Measurements from ENCODE around the gene FHOD3.
"Not testable (repeated sequence)": the region's sequence is repeated elsewhere in the genome, so short reads cannot be mapped to it uniquely, and the experiment has no call there.

Gene FHOD3

GRCh38 chr18:36535202-36535935 is 237.9 kb downstream of the FHOD3 start:
- no peak for DNase-seq (ENCODE audit: low read depth in 1 of 2, low spot score in 1 of 2)

GRCh38 chr18:36536426-36536825 is 238.9 kb downstream of the FHOD3 start:
- no peak for DNase-seq (ENCODE audit: low read depth in 1 of 2, low spot score in 1 of 2)

DNA sequence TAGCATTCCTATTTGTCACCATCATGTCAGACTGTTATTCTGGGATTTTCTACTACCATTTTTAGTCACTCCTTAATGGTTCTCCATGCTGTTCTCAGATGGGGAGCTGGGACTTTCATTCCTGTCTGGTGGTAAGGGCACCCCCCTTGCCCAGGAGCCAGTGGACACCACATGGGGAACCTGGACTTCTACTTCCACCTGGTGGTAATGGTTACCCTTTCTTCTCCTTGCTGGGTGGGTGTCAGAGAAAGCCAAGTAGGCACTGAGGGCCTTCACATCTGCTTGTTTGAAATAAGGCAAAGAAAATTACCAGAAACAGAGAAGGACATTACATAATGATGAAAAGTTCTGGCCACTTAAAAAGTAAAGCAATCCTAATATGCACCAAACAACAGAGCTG is 239.8 kb downstream of the FHOD3 start:
- DNase-seq (ENCODE audit: low read depth in 1 of 2, low spot score in 1 of 2), result no peak

GRCh38 chr18:36539674-36540231 is 242.2 kb downstream of the FHOD3 start:
- no peak for DNase-seq (ENCODE audit: low read depth in 1 of 2, low spot score in 1 of 2)

GRCh38 chr18:36543030-36543429 is 245.5 kb downstream of the FHOD3 start:
- DNase-seq (ENCODE audit: low read depth in 1 of 2, low spot score in 1 of 2), result no peak

DNA sequence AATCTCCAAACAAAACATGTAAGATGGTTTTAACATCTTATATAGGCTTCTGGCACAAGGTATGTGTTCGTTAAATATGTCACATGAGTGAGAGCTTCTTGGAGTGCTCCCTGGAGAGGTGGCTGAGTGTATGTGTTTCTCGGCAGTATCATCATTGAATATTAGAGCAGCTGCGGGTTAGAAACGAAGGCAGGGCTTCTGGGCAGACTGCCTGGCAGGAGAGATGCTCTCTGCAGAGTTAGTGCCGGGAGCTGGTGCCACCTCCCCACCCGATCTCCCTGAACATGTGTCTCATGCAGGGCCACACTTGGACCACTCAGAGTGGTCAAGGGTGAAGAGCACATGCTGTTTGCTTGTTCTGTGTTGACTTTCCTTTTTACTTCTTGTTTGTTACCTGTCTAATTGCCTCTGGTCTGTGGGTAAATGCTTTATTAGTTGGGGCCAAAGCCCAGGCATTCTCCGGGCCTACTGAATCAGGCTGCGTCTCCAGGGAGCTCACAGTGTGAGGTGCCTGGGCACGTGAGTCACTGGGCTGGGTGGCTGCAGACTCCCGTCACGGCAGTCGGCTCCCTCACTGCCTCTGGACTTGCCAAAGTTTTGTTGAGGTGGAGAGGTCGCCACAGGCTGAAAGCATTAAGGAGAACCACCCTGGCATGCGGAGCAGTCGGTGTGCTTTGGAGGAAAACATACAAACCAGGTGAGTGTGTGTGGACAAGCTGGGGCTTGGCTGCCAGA is 246.6 kb downstream of the FHOD3 start:
- DNase-seq (ENCODE audit: low read depth in 1 of 2, low spot score in 1 of 2), result no peak

DNA sequence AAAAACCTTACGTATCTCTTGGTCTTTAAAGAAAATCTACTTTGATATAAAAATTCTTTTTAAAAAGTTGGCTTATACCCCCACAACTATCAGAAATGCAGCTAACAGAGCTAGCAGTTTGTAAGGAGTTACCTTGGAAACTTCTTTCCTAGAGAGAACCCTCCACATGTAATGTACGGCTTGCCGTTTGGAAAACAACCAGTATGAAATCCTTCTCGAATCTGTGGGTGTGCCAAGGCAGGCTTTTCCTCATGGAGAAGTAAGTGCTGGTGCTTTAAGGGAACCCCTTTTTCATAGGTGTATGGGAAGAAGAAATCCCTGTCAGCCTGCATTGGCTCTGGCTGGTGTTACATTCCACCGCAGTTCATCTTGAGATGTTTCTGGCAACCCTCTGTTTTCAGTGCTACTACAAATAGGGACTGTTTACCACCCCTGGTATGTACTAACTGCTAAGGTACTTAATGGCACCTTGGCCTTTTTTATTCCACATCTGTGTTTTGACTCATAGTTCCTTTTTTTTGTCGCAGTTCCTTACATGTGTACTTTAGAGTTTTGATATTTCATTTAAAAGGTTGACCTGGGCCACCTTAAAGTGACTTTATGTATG is 248.4 kb downstream of the FHOD3 start:
- no peak for DNase-seq (ENCODE audit: low read depth in 1 of 2, low spot score in 1 of 2)

DNA sequence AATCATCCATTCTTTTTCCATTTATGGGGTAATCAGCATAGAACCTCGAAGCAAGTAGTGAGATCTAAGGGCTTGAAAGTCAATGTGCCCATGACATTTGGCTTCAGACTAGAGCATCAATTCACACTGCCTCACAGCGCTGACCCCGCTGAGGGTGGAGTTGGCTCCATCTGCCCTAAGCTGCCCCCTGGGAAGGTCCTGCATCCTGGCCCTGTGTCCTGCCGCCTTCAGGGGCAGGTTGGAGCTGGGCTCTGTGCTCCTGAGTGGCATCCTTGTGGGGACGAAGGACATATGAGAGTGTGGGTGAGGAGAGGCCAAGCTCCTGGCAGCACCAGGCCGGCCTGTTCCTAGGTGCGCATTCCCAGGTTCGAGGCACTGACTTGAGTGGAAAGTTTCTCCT is 249.4 kb downstream of the FHOD3 start:
- no peak for DNase-seq (ENCODE audit: low read depth in 1 of 2, low spot score in 1 of 2)

GRCh38 chr18:36547544-36547943 is 250.0 kb downstream of the FHOD3 start:
- no peak for DNase-seq (ENCODE audit: low read depth in 1 of 2, low spot score in 1 of 2)

DNA sequence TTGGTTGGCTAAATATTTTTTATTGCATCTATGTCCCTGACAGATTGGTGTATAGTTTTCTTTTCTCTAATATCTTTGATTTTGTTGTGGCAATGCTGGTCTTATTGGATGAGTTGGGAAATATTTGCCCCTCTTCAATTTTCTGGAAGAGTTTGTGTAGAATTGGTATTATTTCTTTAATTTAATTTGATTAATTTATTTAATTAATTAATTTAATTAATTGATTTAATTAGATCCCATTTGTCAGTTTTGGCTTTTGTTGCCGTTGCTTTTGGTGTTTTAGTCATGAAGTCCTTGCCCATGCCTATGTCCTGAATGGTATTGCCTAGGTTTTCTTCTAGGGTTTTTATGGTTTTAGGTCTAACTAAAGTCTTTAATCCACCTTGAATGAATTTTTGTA is 253.8 kb downstream of the FHOD3 start:
- not testable (repeated sequence) for DNase-seq (ENCODE audit: low read depth in 1 of 2, low spot score in 1 of 2)

GRCh38 chr18:36558234-36558633 is 260.7 kb downstream of the FHOD3 start:
- DNase-seq (ENCODE audit: low read depth in 1 of 2, low spot score in 1 of 2), result no peak

DNA sequence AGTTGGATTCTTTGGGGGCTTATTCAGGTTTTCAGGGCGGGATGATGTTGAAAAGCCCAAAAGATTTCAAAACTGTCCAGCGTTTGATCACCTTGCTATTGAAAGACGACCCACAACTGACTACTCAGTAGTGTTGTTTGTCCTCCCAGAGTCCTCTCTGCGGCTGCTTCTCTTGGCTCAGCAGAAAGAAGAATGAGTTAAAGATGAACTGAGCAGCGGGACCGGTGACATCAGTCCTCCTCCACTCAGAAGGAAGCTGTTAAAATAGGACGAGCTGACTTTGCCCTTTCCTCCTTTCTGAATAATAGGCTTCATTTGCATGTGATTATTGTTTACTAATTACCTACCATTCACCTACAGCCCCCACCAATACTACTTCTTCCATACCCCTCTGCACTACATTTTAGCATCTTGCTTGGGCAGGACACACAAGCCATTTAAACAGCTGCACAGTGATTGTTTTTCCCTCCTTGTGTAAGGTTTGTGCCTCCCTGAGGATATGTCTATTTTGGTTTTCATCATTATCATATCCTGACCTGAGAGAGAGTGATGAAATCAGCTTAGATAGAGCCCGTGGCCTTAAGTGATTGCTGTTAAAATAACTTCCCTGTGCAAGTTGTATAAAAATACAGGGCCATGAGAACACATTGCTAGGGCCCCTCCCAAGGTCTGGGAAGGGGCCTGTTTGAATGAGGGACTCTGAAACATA is 261.8 kb downstream of the FHOD3 start:
- DNase-seq (ENCODE audit: low read depth in 1 of 2, low spot score in 1 of 2), result no peak

- no peak for DNase-seq (ENCODE audit: low read depth in 1 of 2, low spot score in 1 of 2)
Measured at GRCh38 chr18:36560187-36560586, 262.7 kb downstream of the FHOD3 start.

GRCh38 chr18:36561046-36561445 is 263.5 kb downstream of the FHOD3 start:
- DNase-seq (ENCODE audit: low read depth in 1 of 2, low spot score in 1 of 2), result no peak

- DNase-seq (ENCODE audit: low read depth in 1 of 2, low spot score in 1 of 2), result no peak
Measured at GRCh38 chr18:36564841-36565240, 267.3 kb downstream of the FHOD3 start.

- DNase-seq (ENCODE audit: low read depth in 1 of 2, low spot score in 1 of 2), result no peak
Measured at GRCh38 chr18:36567800-36568199, 270.3 kb downstream of the FHOD3 start.

DNA sequence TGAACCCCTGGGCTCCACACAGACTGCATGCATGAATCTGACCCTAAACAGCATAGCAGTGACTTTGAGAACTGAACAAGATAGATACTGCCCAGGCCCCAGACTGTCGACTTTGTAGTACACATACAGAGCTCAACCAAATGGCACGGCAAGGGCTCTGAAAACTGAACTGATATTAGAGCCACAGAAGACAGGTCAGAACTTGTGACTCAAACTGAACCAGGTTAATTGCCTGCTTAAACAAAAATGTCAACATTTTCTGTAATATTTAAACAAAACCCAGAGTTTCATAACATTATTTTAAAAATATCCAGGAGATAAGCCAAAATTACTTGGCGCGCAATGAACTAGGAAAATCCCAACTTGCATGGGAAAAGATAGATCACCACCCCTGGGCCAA is 271.0 kb downstream of the FHOD3 start:
- no peak for DNase-seq (ENCODE audit: low read depth in 1 of 2, low spot score in 1 of 2)

- no peak for DNase-seq (ENCODE audit: low read depth in 1 of 2, low spot score in 1 of 2)
Measured at GRCh38 chr18:36572135-36572856, 274.8 kb downstream of the FHOD3 start.

DNA sequence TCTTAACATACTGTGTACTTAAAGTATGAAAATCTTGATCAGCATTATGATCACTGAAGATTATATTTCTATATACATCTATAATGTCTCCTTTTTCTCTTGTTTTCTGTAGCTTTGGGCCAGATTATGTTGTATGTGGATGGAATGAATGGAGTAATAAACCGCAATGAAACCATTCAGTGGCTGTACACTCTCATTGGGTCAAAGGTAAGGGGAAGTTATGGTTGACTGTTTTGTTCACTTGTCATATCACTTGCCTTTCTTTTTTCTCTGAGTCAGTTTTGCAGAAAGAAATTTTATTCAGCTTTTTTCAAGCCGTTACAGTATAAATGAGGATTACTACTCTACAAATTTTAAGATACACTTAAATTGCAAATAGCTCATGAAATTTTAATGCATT is 278.8 kb downstream of the FHOD3 start:
- no peak for DNase-seq (ENCODE audit: low read depth in 1 of 2, low spot score in 1 of 2)

GRCh38 chr18:36578871-36579710 is 281.6 kb downstream of the FHOD3 start:
- DNase-seq (ENCODE audit: low read depth in 1 of 2, low spot score in 1 of 2), result no peak

Measured in activated CD4-positive, alpha-beta T cell treated with anti-CD3 and anti-CD28 coated beads, Interleukin-2, amount 50 U/mL, for 24 hours (primary cell).